T-helper 1 cell (primary cell): Measurements from ENCODE around the gene TRMT2A.
A peak's percentile ranks its signal among the peaks of the same experiment; 100 is the strongest.

ENCODE experiments used
- DNase-seq, 5 donors: peaks; one replicate each; pipeline ENCODE4 v3.0.0-alpha.2; 2012 to 2020

The TRMT2A gene

DNA sequence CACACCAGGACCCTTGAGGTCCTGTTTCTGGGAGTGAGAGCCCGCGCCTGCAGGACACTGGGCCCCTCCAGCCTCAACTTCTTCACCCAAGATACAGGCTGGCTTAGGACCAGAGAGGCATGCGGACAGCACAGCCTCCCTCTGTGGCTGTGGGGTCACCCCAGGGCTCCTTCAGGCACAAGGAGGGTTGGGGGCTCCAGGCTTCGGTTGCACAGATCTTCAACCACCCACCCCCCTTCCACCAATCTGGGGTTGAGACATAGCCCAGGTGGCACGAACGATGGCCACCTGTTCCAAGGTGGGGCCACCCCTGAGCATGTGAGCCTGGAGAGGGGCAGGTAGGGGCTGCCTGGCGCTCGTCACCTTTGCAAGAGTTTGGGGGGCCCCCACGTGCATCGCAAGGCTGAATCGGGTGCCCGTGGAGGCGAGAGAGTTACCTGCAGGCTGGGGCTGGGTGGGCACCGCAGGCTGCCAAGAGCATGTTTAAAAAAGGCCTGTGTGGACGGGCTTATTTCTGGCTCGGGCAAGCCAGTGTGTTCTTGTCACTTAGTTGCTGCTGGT is 15.7 kb upstream of the TRMT2A start:
- DNase-seq: no peak

DNA sequence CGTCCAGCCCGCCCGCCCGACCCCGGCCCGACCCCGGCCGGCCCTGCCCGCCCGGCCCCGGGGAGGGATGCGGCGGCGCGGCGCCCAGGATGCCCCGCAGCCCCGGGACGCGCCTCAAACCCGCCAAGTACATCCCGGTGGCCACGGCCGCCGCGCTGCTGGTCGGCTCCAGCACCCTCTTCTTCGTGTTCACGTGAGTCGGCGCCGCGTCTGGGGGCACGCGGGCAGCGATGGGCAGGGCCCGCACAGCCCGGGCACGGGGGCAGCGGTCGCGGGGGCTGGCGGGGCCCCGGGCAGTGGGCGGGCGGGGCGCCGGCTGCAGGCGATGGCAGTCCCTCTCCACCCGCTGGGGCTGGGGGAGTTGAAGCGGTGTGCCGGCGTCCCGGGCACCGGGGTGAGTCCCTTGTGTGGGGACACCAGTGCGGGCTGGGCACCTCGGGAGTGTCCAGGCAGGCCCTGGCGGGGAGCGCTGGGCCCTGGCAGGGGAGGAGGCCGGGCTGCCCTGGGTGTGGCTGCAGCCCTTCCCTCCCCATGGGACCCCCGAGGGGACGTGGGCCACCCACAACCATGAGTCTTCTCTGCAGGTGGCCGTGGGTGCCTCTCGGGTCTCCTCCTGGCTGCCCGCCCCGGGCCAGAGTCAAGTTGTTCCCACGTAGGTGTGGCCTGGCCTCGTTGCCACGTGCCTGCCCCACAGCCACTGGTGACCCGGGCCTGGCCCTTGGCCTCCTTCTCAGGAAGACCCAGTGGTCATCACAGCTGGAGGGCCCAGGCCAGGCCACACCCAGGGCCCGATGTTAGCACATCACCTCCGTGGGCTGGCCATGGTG is 15.0 kb upstream of the TRMT2A start:
- peak in 1 of 5 donors; percentile 27 for DNase-seq

DNA sequence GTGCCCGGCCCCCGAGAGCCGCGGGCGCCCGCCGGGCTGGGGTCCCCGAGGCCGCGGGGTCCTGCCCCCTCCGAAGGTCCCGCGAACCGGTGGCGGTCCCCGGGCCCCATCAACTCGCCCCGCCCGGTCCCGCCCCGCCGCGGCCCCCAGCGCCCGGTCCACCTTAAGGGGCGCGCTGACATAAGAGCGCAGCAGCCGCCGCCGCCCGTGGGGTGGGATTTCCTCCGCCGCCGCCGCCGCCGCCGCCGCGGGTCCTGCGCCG is 14.5 kb upstream of the TRMT2A start, which contains the start of gene ZDHHC8:
TSS of gene ZDHHC8 (plus strand) at position 208 of the 262 bp plus-strand sequence. CDS start 144 bp downstream, outside the sequence.
- peak; percentile 33 to 51 (median 40) for DNase-seq

DNA sequence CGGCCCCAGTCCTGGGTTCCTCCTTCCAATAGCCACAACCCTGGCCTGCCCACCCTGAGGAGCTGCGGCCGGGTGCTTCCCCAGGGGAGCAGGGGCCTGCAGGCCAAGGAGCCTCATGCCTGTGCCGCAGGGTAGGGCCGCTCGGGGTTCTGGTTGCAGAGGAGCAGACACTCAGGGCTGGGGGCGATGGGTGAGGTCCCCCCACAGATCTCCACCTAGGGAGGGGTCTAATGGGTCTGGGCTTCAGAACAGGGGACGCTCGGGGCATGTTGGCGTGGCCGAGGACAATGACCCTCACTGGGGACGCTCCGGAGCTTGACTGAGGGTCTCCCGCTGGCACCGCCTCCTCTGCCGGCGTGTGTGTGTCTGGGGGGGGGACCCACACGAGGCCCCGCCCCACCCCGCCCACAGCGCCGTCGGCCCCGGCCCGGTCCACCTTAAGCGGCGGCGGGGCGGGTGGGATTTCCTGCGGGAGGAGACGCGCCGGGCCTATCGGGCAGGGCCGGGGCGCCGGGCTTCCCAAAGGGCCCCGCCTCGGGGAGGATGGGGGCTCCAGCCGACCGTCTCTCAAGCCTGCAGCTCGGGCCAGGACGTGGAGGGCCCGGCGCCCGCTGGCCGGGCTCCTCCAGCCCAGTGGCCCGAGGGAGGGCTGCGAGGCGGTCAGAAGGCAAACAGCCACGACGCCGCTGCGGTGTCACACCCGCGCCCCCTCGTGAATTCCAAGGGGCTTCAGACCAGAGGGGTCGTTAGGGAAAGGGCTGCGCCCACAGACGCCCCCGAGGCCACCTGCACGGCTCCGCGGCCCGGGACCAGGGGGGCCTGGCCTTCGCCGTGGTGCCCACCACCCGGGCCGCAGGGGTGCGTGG is 13.9 kb upstream of the TRMT2A start:
- DNase-seq: peak; percentile 62 to 78 (median 71)

DNA sequence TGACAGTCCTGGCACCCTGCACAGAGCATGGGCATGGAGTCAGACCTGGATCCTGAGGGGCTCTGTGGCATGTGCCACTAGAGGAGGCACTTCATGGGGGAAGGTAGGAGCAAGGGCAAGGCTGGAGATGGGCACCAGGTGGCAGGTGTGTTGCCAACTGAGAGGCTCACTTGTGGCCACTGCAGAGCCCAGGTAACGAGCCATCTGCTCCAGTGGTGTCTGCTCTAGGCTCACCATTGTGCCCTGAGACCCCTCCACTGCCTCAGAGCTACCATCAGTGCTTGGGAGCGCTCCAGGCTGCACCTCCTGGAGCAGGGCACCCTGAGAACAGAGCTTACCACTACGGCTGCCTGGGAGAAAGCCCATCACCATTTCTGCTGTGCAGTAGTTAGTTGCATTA is 13.3 kb upstream of the TRMT2A start:
- peak in 1 of 5 donors; percentile 15 for DNase-seq

DNA sequence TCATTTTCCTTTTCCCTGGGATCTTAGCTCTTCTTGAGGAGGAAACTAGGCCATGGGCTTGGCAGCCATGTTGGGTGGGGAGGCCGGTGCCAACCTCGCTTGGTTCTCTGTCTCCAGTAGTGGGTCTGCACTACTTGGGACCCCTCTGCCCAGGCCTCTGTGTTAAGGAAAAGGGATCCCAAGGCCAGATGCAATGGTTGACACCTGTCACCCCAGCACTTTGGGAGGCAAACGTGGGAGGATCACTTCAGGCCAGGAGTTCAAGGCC is 12.7 kb upstream of the TRMT2A start:
- no peak for DNase-seq

DNA sequence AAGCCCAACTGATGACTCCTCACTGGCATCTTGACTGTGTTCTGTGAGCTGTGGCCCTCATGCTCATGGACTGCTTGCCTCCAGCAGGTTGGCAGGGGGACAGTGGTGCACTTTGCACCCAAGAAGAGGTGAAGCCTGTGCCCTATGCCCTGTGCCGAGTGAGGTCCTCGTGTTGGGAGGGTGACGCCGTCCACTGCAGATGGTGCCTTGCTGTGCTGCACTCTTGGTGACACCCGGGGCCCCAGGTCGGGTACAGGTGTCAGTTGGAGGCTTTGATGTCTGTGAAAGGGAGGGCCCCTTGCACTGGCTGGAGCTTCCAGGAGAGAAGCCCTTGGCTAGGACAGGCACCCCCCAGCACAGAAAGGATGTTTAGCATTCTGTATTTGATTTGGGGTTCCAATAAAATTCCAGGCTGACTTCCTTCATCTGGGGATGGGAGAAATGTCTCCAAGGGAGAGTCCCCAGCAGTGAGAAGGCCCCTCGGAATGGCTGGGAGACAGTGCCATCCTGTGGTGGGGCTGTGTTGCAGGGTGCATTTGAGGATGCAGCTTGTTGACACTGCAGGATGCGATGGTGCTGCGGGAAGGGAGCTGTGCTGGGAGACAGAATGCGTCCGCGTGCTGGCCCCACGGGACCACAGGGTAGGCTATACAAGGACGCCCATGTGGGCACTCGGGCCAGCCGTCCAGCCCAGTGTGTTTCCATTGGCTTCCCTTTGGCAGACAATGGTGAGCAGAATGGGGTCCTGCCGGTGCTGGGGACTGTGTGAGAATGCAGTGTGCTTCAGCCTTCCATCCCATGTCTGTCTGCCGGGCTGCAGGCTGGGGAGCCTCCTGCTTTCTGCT is 12.1 kb upstream of the TRMT2A start:
- DNase-seq: peak in 3 of 5 donors; percentile 44 to 48 (median 46)

DNA sequence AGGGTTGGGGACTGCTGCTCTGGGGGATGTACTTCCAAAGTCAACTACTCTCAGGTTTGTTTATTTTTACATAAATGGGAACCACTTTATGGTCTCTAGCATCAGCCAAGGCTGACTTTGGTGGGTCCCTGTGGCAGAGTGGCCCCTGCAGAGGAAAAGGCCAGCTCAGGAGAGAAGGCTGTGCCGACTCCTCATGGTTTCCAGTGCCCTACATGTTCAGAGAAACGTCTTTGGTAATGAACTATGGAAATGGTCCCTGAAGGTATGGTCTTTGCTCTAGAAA is 11.5 kb upstream of the TRMT2A start:
- DNase-seq: no peak

DNA sequence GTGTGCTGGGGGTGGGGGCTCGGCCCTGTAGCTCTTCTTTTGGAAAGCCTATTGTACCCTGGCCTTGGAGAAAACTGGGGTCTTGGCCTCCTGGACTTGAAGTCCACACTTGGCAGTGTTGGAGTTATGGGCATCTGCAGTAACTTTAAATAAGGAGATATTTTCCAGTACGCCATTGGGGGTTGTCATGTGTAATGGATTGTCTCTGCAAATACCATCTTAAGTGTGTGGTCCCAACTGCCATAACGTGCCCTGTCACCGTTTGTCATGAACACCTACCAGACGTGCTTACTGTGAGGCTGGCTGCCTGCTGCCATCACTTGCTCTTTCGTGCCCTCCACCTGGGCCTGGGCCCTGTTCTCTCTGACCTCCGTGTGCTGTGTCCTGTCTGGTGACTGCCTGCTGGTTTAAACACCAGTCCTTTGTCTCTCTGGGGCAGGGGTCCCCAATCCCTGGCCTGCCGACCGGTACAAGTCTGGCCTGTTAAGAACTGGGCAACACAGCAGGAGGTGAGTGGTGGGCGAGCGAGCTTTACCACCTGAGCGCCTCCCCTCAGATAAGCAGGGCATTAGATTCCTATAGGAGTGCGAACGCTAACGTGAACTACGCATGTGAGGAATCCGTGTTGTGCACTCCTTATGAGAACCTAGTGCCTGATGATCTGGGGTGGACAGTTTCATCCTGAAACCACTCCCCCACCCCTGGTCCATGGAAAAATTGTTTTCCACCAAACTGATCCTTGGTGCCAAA is 11.0 kb upstream of the TRMT2A start:
- DNase-seq: no peak

DNA sequence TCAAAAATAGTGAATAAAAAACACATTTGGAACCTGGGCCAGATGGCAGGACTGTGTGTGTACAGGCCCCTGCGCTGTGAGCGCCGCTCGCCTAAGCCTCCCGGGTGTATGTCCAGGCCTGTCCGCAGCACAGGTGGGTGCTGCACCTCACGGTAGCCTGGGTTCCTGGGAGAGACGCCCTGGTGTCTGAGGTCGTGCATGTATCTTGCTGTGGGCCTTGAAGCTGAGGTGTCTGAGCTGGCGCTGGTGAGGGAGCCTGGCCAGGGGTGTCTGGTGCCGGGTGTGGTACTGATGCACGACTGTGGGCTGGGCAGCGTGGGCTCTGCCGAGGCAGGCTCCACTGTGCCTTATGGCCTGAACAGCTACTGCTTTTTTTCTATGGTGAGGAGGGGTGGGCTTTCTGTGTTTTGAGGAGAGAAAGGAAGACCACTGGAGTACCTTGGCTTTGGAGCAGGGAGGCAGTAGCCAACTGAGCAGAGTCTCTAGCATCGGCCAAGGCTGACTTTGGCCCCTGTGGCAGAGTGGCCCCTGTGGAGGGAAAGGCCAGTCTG is 10.4 kb upstream of the TRMT2A start:
- DNase-seq: no peak

DNA sequence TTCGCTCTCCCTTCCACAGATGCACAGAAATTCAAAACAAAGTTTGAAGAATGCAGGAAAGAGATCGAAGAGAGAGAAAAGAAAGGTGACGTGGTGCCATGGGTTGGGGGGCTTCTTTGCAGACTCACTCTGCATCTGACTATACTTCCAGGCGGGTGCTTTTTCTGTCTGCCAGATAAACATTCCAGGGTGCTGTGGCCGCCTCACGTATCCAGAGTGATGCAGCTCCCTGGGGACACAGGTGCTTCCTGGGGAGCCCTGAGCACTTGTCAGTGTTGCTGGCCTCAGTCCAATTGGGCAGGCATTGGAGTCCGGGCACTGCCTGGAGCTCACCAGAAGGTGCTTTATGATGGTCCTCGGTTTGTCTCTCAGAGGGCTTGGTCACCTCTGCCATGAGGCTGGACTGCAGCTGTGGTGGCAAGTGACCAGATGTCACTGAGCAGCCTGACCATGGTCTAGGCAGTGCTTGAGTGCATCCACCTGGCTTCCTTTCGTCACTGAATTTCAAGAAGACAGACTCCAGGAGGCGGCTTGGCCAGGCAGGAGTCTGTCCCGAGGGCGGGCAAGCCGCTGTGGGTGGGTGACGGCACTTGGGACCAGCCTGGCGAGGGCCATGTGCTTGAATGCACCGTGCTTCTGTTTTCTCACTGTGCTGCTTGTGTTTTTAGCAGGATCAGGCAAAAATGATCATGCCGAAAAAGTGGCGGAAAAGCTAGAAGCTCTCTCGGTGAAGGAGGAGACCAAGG is 9.4 kb upstream of the TRMT2A start:
- no peak for DNase-seq

DNA sequence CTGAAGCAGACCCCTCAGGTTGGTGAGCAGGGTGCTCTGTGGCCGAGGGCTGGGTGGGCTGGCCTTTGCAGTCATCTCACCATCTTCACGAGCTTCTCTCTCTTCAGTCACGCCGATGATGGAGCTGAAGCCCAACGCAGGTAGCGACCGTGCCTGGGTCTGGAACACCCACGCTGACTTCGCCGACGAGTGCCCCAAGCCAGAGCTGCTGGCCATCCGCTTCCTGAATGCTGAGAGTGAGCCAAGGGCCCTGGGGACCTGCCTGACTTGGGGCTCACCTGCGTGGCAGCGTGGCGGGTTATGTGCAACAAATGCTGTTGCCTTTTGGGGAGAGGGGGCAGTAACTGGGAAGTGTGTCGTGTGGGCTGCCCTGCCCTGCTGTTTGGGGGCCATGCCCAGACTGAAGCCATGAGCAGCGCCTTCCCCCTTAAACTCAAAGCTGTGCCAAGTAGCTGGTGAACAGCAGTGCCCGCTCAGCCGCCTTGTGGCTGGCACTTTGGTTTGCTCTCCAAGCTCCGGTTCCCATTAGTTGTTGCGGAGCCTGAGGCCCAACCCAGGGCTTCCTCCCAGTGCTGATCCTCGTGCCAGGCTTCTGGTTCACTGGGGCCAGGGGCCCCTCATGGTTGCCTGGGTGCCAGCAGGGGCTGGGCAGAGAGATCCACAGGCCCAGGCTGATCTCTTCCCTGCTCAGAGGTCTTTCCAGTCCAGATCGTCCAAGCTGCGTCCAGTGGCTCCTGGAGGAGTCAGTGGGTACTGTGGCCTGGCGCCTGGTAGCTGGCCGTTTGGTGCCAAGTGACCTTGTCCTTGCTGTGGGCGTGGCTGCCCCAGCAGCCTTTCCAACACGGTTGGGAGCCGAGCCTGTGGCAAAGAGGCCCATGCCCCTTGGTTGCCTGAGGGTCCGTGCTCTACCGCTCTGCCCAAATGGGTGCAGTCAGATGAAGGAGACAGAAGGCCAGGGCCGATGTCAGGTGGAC is 8.5 kb upstream of the TRMT2A start:
- DNase-seq: no peak

DNA sequence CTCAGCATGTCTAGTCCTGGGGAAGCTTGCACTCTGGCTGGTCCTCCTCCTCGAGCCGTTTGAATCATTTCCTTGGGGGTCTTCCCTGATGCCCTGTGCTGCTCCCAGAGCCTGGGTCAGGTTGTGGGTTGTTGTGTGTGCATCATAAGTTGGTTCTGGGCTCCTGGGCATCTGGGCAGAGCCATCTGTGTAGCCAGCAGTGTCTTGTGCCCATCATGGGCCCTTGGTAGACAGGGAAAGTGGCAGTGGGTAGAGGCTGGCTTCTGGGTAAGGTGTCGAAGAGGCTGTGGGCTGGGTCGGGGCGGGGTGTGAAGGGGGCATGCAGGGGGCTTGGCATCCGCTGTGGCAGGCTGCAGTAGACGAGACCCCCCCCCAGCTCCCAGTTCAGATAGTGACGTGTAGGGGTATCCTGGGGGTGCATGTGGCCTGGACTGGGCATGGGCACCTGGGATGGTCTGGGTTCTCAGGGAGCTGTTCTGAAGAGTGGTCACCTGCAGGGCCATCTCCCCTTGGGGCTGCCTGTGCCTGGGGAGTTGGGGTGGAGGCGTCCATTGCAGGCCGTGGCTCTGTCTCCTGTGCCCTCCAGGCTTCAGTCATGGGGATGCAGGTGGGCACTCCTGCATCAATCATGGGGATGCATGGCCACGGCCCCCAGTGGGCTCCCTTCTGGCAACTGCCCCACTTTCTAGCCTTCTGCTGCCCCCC is 7.2 kb upstream of the TRMT2A start:
- DNase-seq: no peak

DNA sequence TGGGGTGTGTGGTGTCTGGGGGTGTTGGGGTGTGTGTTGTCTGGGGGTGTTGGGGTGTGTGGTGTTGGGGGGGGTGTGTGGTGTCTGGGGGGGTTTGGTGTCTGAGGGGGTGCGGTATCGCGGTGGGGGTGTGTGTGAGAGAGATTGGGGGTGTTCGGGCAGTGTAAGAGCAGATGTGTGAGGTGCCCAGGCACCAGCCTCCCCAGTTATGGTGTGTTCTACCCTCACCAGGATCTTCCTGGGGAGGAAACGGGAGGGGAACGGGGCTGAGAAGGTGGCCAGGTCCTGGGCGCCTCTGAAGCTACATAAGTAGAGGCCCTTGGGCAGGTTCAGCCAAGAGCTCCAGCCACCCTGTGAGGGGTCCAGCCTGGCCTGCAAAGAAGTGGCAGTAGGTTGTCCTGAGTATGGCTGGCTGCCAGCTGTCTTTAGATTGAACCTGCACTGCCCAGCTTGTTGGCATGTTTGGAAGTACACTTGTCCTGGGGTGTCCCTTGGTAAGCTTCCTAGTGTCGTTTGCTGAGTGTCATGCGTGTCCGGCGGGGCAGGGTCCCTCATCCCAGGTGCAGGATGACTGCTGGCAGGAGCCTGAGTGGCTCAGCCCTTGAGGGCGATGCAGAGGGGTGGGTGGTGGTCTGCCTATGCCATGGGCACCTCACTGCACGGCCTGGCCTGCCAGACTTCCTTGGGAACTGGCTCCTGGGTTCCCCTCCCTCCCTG is 6.5 kb upstream of the TRMT2A start:
- no peak for DNase-seq

DNA sequence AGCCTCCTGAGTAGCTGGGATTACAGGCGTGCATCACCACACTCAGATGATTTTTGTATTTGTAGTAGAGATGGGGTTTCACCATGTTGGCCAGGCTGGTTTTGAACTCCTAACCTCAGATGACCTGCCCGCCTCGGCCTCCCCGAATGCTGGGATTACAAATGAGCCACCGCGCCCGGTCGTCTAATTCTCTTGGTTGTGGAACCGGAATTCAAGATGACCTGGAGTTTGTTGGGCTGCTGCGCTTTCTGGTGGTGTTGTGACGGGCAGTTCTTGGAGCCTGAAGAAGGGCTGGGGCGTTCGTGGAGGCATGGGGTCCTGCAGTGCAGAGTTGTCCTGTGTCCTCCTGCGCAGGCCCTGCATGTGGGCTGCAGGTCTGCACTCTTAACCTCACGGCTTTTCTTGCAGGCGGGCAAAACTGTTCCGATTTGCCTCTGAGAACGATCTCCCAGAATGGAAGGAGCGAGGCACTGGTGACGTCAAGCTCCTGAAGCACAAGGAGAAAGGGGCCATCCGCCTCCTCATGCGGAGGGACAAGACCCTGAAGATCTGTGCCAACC is 4.9 kb upstream of the TRMT2A start:
- DNase-seq: no peak

DNA sequence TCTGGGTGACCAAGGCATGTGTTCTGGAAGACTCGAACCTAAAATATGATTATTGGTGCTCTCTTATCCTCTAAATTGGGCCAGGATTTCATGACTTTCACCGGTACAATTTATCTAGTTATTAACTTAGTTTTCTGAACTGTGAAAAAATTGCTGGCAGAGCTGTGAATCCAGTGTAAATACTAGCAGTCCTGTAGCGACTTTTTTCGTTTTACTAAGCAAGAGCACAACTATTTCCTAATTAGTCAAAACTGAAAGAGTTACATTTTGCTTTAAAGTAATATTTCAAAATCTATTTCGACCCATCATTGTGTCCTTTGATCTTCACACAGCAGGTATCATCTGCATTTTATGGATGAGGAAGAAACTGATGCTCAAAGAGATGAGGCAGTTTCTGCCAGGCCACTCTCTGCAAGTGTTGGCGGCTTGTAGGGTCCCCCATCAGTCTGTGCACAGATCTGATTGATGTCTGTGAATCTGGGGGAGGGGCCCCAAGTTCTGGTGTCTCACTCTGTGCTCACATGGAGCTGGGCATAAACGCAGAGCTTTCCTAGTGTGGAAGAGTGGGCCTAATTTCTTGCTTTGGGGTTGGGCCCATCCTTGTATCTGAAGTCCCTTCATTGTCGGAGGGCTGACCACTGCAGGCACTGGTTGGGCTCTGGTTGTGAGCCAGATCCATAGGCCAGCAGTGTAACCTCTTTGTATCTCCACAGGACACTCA is 1.4 kb upstream of the TRMT2A start:
- no peak for DNase-seq

DNA sequence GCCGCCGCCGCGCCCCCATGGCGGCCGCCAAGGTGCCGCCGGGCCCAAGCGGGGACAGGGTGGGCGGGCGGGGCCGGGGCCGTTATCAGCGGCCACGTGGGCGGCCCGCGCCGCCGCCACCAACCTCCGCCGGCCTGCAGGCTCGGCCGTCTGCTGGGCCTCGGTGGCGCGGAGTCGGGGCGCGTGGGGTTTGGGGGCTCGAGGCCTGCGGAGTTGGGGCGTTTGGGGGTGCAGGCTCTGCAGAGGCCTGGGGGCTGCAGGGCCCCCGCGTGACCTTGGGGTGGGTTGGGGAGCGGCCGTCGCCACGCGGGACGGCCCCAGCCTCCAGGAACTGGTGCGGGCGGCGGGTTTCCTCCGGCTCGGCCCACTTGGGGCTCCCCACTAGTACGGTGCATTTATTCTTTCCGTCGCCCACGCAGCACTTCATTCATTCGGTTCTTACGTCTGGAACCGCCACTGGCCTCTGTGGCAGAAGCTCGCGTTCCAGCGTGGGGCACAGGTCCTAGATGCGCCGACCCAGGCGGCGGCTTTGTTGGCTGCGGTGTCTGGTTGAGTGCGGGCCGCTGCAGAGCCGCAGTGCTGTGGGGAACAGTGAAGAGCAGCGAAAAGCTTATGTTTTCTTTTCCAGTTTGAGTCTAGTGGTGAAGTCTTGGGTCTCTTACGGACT is 740 bp upstream of the TRMT2A start:
- peak in 4 of 5 donors; percentile 32 to 52 (median 40) for DNase-seq
